GM19372 (cell line): ENCODE measurements around the gene SPATA16.

Experiments
- ATAC-seq: cut with Tn5 transposase; IDR thresholded peaks from one replicate; pipeline ENCODE4 v1.9.1; 2021; ENCODE audit warnings: mild to moderate bottlenecking, low read depth, moderate library complexity; ENCODE audit not compliant: unreplicated experiment

Gene SPATA16

DNA sequence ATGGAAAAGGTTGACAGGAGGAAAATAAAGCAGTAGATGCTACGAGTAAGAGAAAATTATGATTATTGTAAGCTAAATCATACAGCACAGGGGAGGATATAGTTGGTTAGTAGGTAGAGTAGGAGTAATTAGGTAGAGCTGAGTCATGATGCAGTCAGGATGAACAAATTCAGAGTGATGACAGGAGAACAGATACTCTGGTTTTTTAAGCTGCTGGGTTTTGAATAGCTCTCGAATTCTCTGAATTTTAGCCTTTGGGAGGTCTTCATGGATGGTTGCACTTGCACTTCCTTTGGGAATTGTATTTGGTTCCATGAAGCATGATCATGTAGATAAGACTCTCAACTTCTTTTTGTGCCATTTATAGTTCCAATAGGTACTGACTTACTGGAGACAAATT is 294.3 kb downstream of the SPATA16 start:
- ATAC-seq: no peak

- ATAC-seq: no peak
Observed at GRCh38 chr3:172846103-172846561, 294.9 kb downstream of the SPATA16 start.

GRCh38 chr3:172844428-172844827 is 296.6 kb downstream of the SPATA16 start:
- no peak for ATAC-seq

GRCh38 chr3:172840913-172841312 is 300.1 kb downstream of the SPATA16 start:
- ATAC-seq: no peak

DNA sequence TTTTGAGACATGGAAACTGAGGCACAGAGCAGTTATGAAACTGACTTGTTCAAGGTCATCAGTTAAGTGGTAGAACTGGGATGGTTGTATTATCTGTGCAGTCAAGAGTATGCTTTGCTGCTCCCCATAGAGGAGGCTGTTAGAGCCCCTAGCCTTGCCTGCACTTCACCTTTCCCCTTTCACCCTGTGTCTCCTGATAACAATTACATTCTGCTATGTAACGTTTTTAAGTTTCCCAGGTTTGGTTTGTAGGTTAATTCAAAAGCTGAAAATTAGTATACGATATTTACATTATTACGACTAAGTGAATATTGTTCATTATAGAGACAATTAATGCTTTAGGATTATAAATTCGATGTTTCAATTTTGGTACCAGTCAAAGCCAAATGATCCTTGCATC is 300.6 kb downstream of the SPATA16 start:
- ATAC-seq: no peak

DNA sequence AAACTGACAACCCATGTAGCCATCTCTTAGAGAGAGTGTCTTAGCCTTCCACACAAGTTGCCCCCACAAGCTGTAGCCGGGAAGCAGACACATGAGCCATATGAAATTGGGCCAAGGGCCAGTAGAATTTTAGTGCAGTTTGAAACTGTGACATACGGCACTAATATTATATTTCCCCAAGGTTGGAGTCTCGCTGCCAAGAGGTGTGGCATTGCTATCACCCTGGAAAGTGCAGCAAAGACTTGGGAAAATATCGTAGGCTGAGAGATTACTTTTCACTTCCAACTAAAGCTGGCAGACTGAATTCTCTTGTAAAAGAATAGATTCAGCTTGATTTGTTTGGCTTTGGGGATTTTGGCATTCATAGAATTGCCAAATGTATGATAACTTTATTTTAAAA is 301.4 kb downstream of the SPATA16 start:
- ATAC-seq: no peak
